ENCODE measurements around the gene CGREF1. TPM values are rescaled to one million over a fixed set of nuclear protein-coding genes. Genes with fewer than 3 reads are reported as not detected.
"Not testable (repeated sequence)": the region's sequence is repeated elsewhere in the genome, so short reads cannot be mapped to it uniquely, and the experiment has no call there.

The CGREF1 gene
- total and polyA plus RNA-seq, 4 donors, result 0.98 to 16.1 (median 11.7) TPM

DNA sequence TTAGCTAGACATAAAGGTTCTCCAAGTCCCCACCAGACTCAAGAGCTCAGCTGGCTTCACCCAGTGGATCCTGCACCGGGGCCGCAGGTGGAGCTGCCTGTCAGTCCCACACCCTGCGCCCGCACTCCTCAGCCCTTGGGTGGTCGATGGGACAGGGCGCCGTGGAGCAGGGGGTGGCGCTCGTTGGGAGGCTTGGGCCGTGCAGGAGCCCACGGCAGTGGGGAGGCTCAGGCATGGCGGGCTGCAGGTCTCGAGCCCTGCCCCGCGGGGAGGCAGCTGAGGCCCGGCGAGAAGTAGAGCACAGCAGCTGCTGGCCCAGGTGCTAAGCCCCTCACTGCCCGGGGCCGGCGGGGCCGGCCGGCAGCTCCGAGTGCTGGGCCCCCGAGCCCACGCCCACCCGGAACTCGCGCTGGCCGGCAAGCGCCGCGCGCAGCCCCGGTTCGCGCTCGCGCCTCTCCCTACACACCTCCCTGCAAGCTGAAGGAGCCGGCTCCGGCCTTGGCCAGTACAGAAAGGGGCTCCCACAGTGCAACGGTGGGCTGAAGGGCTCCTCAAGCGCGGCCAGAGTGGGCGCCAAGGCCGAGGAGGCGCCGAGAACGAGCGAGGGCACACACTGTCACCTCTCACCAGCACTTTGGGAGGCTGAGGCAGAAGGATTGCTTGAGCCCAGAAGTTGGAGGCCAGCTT is 7.4 kb downstream of the CGREF1 start:
- not testable (repeated sequence) for H3K36me3 ChIP-seq (ENCODE audit: control insufficient read depth in 4 of 4, insufficient read depth in 3 of 4, low read depth in 1 of 4, low read length in 3 of 4); H3K9ac ChIP-seq (ENCODE audit: low read depth in 1 of 2, low read length in 2 of 2); H3K9me3 ChIP-seq (ENCODE audit: control insufficient read depth in 4 of 4, low read length in 3 of 4); DNase-seq (ENCODE audit: low spot score); H3K27me3 ChIP-seq (ENCODE audit: control insufficient read depth in 4 of 4, insufficient read depth in 4 of 4, low read length in 3 of 4); H3K27ac ChIP-seq (ENCODE audit: low read depth in 1 of 2, low read length in 2 of 2); H3K4me1 ChIP-seq (ENCODE audit: control insufficient read depth in 4 of 4, insufficient read depth in 4 of 4, low read length in 3 of 4); H3K4me3 ChIP-seq (ENCODE audit: low read depth in 1 of 3, low read length in 3 of 3)
- WGBS, result 91% methylated on average over 49 of the region's 49 CpGs

DNA sequence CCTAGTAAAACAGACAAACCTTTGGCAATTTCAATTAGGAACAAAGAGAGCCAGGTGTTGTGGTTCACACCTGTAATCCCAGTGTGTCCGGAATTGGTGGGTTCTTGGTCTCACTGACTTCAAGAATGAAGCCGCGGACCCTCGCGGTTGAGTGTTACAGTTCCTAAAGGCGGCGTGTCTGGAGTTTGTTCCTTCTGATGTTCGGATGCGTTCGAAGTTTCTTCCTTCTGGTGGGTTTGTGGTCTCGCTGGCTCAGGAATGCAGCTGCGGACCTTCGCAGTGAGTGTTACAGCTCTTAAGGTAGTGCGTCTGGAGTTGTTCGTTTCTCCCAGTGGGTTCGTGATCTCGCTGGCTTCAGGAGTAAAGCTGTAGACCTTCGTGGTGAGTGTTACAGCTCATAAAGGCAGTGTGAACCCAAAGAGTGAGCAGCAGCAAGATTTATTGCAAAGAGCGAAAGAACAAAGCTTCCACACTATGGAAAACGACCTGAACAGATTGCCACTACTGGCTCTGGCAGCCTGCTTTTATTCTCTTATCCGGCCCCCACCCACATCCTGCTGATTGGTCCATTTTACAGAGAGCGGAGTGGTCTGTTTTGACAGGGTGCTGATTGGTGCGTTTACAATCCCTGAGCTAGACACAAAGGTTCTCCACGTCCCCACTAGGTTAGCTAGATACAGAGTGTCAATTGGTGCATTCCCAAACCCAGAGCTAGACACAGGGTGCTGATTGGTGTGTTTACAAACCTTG is 8.2 kb downstream of the CGREF1 start:
- H3K9me3 ChIP-seq (ENCODE audit: control insufficient read depth in 4 of 4, low read length in 3 of 4); H3K4me1 ChIP-seq (ENCODE audit: control insufficient read depth in 4 of 4, insufficient read depth in 4 of 4, low read length in 3 of 4): not testable (repeated sequence)
- 88% methylated on average over 24 of the region's 24 CpGs for WGBS

DNA sequence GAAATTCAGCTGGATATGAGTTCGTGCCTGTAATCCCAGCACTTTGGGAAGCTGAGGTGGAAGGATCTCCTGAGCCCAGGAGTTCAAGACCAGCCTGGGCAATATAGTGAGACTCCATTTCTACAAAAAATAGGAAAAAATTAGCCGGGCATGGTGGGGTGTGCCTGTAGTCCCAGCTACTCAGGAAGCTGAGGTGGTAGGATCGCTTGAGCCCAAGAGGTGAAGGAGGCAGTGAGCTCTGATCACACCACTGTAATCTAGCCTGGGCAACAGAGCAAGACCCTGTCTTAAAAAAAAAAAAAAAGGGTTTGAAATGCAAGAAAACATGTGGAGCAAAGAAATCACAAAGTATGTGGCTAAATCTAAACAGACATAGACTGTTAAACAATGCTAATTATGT is 9.8 kb downstream of the CGREF1 start:
- Histone ChIP-seq H3K4me3 (ENCODE audit: low read depth in 1 of 3, low read length in 3 of 3) (no peak overlapping the region), H3K27me3 (ENCODE audit: control insufficient read depth in 4 of 4, insufficient read depth in 4 of 4, low read length in 3 of 4) (no peaks in the 10 kb centered on the region), H3K4me1 (ENCODE audit: control insufficient read depth in 4 of 4, insufficient read depth in 4 of 4, low read length in 3 of 4) (no peaks in the 10 kb centered on the region), H3K9ac (ENCODE audit: low read depth in 1 of 2, low read length in 2 of 2) (no peak overlapping the region), H3K9me3 (ENCODE audit: control insufficient read depth in 4 of 4, low read length in 3 of 4) (no peaks in the 10 kb centered on the region), H3K27ac (ENCODE audit: low read depth in 1 of 2, low read length in 2 of 2) (no peak overlapping the region), H3K36me3 (ENCODE audit: control insufficient read depth in 4 of 4, insufficient read depth in 3 of 4, low read depth in 1 of 4, low read length in 3 of 4) (no peaks in the 10 kb centered on the region)
- WGBS, result 91% methylated on average over 3 of the region's 3 CpGs
- no peak for TF ChIP-seq FOXA1 (IDR thresholded peaks at IDR 0.05)
- TF ChIP-seq JUND (IDR thresholded peaks at IDR 0.05), result no peak
- DNase-seq (ENCODE audit: low spot score), result no peak

More for the DNA sequence above, 8.2 kb downstream of the CGREF1 start:
- not testable (repeated sequence) for H3K36me3 ChIP-seq (ENCODE audit: control insufficient read depth in 4 of 4, insufficient read depth in 3 of 4, low read depth in 1 of 4, low read length in 3 of 4); H3K9ac ChIP-seq (ENCODE audit: low read depth in 1 of 2, low read length in 2 of 2); H3K27ac ChIP-seq (ENCODE audit: low read depth in 1 of 2, low read length in 2 of 2); H3K27me3 ChIP-seq (ENCODE audit: control insufficient read depth in 4 of 4, insufficient read depth in 4 of 4, low read length in 3 of 4); H3K4me3 ChIP-seq (ENCODE audit: low read depth in 1 of 3, low read length in 3 of 3); DNase-seq (ENCODE audit: low spot score)

DNA sequence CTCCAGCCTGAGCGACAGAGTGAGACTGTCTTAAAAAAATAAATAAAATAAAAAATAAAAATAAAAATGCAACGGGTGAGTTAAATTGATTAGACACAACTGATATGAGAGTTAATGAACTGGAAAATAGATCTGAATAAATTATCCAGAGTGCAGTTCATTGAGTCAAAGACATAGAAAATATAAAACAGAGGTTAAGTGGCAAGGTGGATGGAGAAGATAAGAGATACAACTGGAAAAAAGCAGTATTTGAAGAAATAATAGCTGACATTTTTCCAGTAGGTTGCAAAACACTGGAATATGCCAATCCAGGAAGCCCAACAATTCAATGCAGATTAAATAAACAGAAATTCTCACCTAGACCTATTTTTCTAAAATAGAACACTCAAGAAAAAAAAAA is 10.7 kb downstream of the CGREF1 start:
- H3K9me3 ChIP-seq (ENCODE audit: control insufficient read depth in 4 of 4, low read length in 3 of 4), result no peaks in the 10 kb centered on the region
- no peak for TF ChIP-seq EGR1 (IDR thresholded peaks at IDR 0.05; ENCODE audit: low read depth in 2 of 2)
- TF ChIP-seq, protein P1, sequence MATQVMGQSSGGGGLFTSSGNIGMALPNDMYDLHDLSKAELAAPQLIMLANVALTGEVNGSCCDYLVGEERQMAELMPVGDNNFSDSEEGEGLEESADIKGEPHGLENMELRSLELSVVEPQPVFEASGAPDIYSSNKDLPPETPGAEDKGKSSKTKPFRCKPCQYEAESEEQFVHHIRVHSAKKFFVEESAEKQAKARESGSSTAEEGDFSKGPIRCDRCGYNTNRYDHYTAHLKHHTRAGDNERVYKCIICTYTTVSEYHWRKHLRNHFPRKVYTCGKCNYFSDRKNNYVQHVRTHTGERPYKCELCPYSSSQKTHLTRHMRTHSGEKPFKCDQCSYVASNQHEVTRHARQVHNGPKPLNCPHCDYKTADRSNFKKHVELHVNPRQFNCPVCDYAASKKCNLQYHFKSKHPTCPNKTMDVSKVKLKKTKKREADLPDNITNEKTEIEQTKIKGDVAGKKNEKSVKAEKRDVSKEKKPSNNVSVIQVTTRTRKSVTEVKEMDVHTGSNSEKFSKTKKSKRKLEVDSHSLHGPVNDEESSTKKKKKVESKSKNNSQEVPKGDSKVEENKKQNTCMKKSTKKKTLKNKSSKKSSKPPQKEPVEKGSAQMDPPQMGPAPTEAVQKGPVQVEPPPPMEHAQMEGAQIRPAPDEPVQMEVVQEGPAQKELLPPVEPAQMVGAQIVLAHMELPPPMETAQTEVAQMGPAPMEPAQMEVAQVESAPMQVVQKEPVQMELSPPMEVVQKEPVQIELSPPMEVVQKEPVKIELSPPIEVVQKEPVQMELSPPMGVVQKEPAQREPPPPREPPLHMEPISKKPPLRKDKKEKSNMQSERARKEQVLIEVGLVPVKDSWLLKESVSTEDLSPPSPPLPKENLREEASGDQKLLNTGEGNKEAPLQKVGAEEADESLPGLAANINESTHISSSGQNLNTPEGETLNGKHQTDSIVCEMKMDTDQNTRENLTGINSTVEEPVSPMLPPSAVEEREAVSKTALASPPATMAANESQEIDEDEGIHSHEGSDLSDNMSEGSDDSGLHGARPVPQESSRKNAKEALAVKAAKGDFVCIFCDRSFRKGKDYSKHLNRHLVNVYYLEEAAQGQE (IDR thresholded peaks at IDR 0.05), result no peak
- TF ChIP-seq HNF4A (conservative IDR thresholded peaks at IDR 0.05), result no peak
- TF ChIP-seq, protein P2, sequence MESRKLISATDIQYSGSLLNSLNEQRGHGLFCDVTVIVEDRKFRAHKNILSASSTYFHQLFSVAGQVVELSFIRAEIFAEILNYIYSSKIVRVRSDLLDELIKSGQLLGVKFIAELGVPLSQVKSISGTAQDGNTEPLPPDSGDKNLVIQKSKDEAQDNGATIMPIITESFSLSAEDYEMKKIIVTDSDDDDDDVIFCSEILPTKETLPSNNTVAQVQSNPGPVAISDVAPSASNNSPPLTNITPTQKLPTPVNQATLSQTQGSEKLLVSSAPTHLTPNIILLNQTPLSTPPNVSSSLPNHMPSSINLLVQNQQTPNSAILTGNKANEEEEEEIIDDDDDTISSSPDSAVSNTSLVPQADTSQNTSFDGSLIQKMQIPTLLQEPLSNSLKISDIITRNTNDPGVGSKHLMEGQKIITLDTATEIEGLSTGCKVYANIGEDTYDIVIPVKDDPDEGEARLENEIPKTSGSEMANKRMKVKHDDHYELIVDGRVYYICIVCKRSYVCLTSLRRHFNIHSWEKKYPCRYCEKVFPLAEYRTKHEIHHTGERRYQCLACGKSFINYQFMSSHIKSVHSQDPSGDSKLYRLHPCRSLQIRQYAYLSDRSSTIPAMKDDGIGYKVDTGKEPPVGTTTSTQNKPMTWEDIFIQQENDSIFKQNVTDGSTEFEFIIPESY (IDR thresholded peaks at IDR 0.05), result no peak
- TF ChIP-seq, protein P3, sequence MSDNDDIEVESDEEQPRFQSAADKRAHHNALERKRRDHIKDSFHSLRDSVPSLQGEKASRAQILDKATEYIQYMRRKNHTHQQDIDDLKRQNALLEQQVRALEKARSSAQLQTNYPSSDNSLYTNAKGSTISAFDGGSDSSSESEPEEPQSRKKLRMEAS (IDR thresholded peaks at IDR 0.05), result no peak
- no peak for TF ChIP-seq NR2F2 (IDR thresholded peaks at IDR 0.05)
- H3K27me3 ChIP-seq (ENCODE audit: control insufficient read depth in 4 of 4, insufficient read depth in 4 of 4, low read length in 3 of 4), result no peaks in the 10 kb centered on the region
- no peaks in the 10 kb centered on the region for H3K4me1 ChIP-seq (ENCODE audit: control insufficient read depth in 4 of 4, insufficient read depth in 4 of 4, low read length in 3 of 4)
- no peak overlapping the region for H3K27ac ChIP-seq (ENCODE audit: low read depth in 1 of 2, low read length in 2 of 2)
- no peak overlapping the region for H3K4me3 ChIP-seq (ENCODE audit: low read depth in 1 of 3, low read length in 3 of 3)
- DNase-seq (ENCODE audit: low spot score), result no peak
- 76% methylated on average over 2 of the region's 2 CpGs for WGBS
- H3K9ac ChIP-seq (ENCODE audit: low read depth in 1 of 2, low read length in 2 of 2), result no peak overlapping the region
- H3K36me3 ChIP-seq (ENCODE audit: control insufficient read depth in 4 of 4, insufficient read depth in 3 of 4, low read depth in 1 of 4, low read length in 3 of 4), result no peaks in the 10 kb centered on the region
